AG09319 (cell line): ENCODE results near the gene PMP22.

Experiments
- DNase-seq: peaks from one replicate; pipeline ENCODE4 v3.0.0-alpha.2; 2010; ENCODE audit warnings: low read depth; ENCODE audit errors: extremely low read depth
- CTCF ChIP-seq: IDR thresholded peaks from 2 replicates; pipeline ENCODE4 v1.5.1; 2011; ENCODE audit warnings: low read depth, mild to moderate bottlenecking, inconsistent platforms, low read length, moderate library complexity

The PMP22 gene

GRCh38 chr17:15278380-15278779 lies 13.3 kb upstream of the PMP22 start:
- DNase-seq, result no peak
- TF ChIP-seq CTCF, result no peak

- DNase-seq, result no peak
- no peak for TF ChIP-seq CTCF
Observed at GRCh38 chr17:15274017-15274416, 8.9 kb upstream of the PMP22 start.

- TF ChIP-seq CTCF, result no peak
- no peak for DNase-seq
Observed at GRCh38 chr17:15273141-15273793, 8.1 kb upstream of the PMP22 start.

- no peak for DNase-seq
- TF ChIP-seq CTCF, result no peak
Observed at GRCh38 chr17:15271741-15272140, 6.6 kb upstream of the PMP22 start.

GRCh38 chr17:15270628-15271381 lies 5.7 kb upstream of the PMP22 start:
- DNase-seq, result no peak
- no peak for TF ChIP-seq CTCF

- no peak for DNase-seq
- no peak for TF ChIP-seq CTCF
Observed at GRCh38 chr17:15269780-15270089, 4.6 kb upstream of the PMP22 start.

- no peak for TF ChIP-seq CTCF
- no peak for DNase-seq
Observed at GRCh38 chr17:15269087-15269779, 4.1 kb upstream of the PMP22 start.
